Fibroblast of lung (primary cell): ENCODE measurements around the gene KRT7. TPM values are rescaled to one million over a fixed set of nuclear protein-coding genes. Genes with fewer than 3 reads are reported as not detected.

Experiments
- DNase-seq, 2 donors: peaks; one replicate each; pipeline versions ENCODE4 v3.0.0 to v3.0.0-alpha.2; 2010; ENCODE audit warnings: low read depth in 2 of 2
- H2AFZ ChIP-seq: 2 replicates; pipeline ENCODE4 v1.5.1; 2012; ENCODE audit warnings: low read length, control low read depth, inconsistent platforms
- H3K27ac ChIP-seq: 2 replicates; pipeline ENCODE4 v1.5.1; 2011; ENCODE audit warnings: low read length, control low read depth; ENCODE audit not compliant: insufficient read depth
- H3K27me3 ChIP-seq: 2 replicates; pipeline ENCODE4 v1.5.1; 2011; ENCODE audit warnings: mild to moderate bottlenecking, low read length; ENCODE audit not compliant: control insufficient read depth, insufficient read depth
- H3K36me3 ChIP-seq: 2 replicates; pipeline ENCODE4 v1.5.1; 2011; ENCODE audit warnings: low read length; ENCODE audit not compliant: control insufficient read depth, insufficient read depth
- H3K4me1 ChIP-seq: 2 replicates; pipeline ENCODE4 v1.5.1; 2011; ENCODE audit warnings: low read length; ENCODE audit not compliant: control insufficient read depth, insufficient read depth; ENCODE audit errors: extremely low read depth
- H3K4me2 ChIP-seq: 2 replicates; pipeline ENCODE4 v1.5.1; 2011; ENCODE audit warnings: low read length, control low read depth; ENCODE audit not compliant: insufficient read depth; ENCODE audit errors: extremely low read depth
- H3K4me3 ChIP-seq, 4 experiments: fragments of 200-600 bp in 1 of 4; sonication (generic) in 1 of 4; replicated peaks in 1 of 4; 2 replicates each; pipeline ENCODE4 v1.5.1; 2011 to 2016; ENCODE audit warnings: low read length in 4 of 4, low read depth in 3 of 4, mild to moderate bottlenecking in 3 of 4, control low read depth in 2 of 4, inconsistent platforms in 1 of 4, mixed read lengths in 1 of 4; ENCODE audit not compliant: insufficient read depth in 1 of 4; ENCODE audit errors: control extremely low read depth in 1 of 4
- H3K79me2 ChIP-seq: 2 replicates; pipeline ENCODE4 v1.5.1; 2012; ENCODE audit warnings: mild to moderate bottlenecking, low read length, inconsistent platforms; ENCODE audit not compliant: control insufficient read depth, insufficient read depth
- H3K9ac ChIP-seq: 2 replicates; pipeline ENCODE4 v1.5.1; 2011; ENCODE audit warnings: mild to moderate bottlenecking, low read length, control low read depth; ENCODE audit not compliant: insufficient read depth
- H3K9me3 ChIP-seq: 2 replicates; pipeline ENCODE4 v1.5.1; 2012; ENCODE audit warnings: low read depth, low read length; ENCODE audit not compliant: control insufficient read depth, insufficient read depth
- H4K20me1 ChIP-seq: 2 replicates; pipeline ENCODE4 v1.5.1; 2011; ENCODE audit warnings: low read length; ENCODE audit not compliant: control insufficient read depth, insufficient read depth; ENCODE audit errors: extremely low read depth
- EZH2 ChIP-seq: IDR thresholded peaks from 2 replicates; pipeline ENCODE4 v1.5.1; 2012; ENCODE audit warnings: low read length, control low read depth, mild to moderate bottlenecking; ENCODE audit errors: missing control alignments
- polyA plus RNA-seq, 2 donors: library from polyadenylated mRNA; depleted of rRNA in 1 of 2; stranded (reverse) in 1 of 2; unstranded in 1 of 2; fragments of >200 nt; gene quantifications; 2 replicates each; pipeline ENCODE4 v1.2.1, GENCODE V29; 2011 to 2012; ENCODE audit warnings: missing spikeins in 1 of 2
- total RNA-seq: library from RNA; depleted of rRNA; stranded (reverse); fragments of >200 nt; gene quantifications from 2 replicates; pipeline ENCODE4 v1.2.1, GENCODE V29; 2014
- TF ChIP-seq, protein P1 (sequence below), 2 donors: IDR thresholded peaks in 1 of 2; conservative IDR thresholded peaks in 1 of 2; 1 replicate in 1 of 2; 2 replicates in 1 of 2; pipeline ENCODE4 v1.5.1; 2011 to 2012; ENCODE audit warnings: low read length in 2 of 2, control low read depth in 1 of 2, inconsistent platforms in 1 of 2, low read depth in 1 of 2, mild to moderate bottlenecking in 1 of 2

Gene KRT7
- total and polyA plus RNA-seq, 2 donors (not counting 1 experiment from before 2014, with no cell fraction given): 3.5 to 8.6 TPM

- H2AFZ ChIP-seq: no peak overlapping the region
- no peak overlapping the region for H3K4me2 ChIP-seq
- H3K9ac ChIP-seq: no peak overlapping the region
- H3K9me3 ChIP-seq: no peaks in the 10 kb centered on the region
- H3K4me3 ChIP-seq: no peak overlapping the region
- no peaks in the 10 kb centered on the region for H3K79me2 ChIP-seq
- H3K4me1 ChIP-seq: peaks cover 13% of the 10 kb centered on the region
- H4K20me1 ChIP-seq: no peaks in the 10 kb centered on the region
- H3K36me3 ChIP-seq: no peaks in the 10 kb centered on the region
- DNase-seq: no peak
- H3K27me3 ChIP-seq: no peaks in the 10 kb centered on the region
- TF ChIP-seq EZH2: no peak
- TF ChIP-seq, protein P1, sequence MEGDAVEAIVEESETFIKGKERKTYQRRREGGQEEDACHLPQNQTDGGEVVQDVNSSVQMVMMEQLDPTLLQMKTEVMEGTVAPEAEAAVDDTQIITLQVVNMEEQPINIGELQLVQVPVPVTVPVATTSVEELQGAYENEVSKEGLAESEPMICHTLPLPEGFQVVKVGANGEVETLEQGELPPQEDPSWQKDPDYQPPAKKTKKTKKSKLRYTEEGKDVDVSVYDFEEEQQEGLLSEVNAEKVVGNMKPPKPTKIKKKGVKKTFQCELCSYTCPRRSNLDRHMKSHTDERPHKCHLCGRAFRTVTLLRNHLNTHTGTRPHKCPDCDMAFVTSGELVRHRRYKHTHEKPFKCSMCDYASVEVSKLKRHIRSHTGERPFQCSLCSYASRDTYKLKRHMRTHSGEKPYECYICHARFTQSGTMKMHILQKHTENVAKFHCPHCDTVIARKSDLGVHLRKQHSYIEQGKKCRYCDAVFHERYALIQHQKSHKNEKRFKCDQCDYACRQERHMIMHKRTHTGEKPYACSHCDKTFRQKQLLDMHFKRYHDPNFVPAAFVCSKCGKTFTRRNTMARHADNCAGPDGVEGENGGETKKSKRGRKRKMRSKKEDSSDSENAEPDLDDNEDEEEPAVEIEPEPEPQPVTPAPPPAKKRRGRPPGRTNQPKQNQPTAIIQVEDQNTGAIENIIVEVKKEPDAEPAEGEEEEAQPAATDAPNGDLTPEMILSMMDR (conservative IDR thresholded peaks at IDR 0.05 in 1 of 2, IDR thresholded peaks at IDR 0.05 in 1 of 2; ENCODE audit: low read depth in 1 of 2, low read length in 2 of 2): no peak
- H3K27ac ChIP-seq: no peak overlapping the region
These were observed 33.6 kb upstream of the KRT7 start for GRCh38 chr12:52199294-52199919.

GRCh38 chr12:52200086-52200780, 32.8 kb upstream of the KRT7 start:
- no peak overlapping the region for H3K9ac ChIP-seq
- H3K79me2 ChIP-seq: no peaks in the 10 kb centered on the region
- no peaks in the 10 kb centered on the region for H3K9me3 ChIP-seq
- H3K4me1 ChIP-seq: peaks cover 17% of the 10 kb centered on the region
- H3K27me3 ChIP-seq: no peaks in the 10 kb centered on the region
- no peak overlapping the region for H2AFZ ChIP-seq
- no peak for TF ChIP-seq EZH2
- TF ChIP-seq, protein P1 (conservative IDR thresholded peaks at IDR 0.05 in 1 of 2, IDR thresholded peaks at IDR 0.05 in 1 of 2; ENCODE audit: low read depth in 1 of 2, low read length in 2 of 2): no peak
- no peaks in the 10 kb centered on the region for H4K20me1 ChIP-seq
- no peak overlapping the region for H3K4me3 ChIP-seq
- H3K36me3 ChIP-seq: no peaks in the 10 kb centered on the region
- H3K4me2 ChIP-seq: no peak overlapping the region
- DNase-seq: no peak
- no peak overlapping the region for H3K27ac ChIP-seq

DNA sequence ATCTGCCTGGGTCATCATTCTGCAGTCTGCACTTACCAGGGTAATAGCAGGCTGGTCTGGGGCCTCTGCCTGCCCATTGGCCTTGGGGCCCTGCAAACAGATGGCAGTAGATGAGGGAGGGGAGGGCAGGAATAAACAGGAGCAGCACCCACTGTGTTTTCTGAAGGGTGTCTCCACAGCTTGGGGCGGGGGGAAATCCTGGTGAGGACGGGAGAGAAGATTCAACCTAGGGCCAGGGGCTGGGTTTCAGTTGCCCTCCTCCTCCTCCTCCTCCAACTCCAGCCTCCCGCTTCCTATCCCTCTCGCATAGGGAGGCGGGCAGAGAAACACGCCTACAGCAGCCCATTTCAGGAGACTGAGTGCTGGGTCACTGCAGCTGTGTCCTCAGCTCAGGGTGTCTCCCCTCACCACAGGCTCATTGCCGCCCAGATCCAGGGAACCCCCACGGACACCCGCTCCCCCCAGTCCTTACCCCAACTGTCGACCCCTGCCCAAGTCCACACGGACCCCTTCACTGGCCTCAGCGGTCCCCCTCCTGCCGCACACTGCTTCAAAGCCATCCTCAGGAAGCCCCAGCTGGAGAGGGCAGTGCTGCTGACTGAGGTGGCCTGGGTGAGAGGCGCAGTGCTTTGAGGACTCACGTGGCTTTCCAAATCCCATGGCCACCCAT, 32.1 kb upstream of the KRT7 start:
- H2AFZ ChIP-seq: no peak overlapping the region
- H3K27me3 ChIP-seq: no peaks in the 10 kb centered on the region
- no peak overlapping the region for H3K27ac ChIP-seq
- no peaks in the 10 kb centered on the region for H3K9me3 ChIP-seq
- no peak overlapping the region for H3K4me2 ChIP-seq
- TF ChIP-seq, protein P1 (conservative IDR thresholded peaks at IDR 0.05 in 1 of 2, IDR thresholded peaks at IDR 0.05 in 1 of 2; ENCODE audit: low read depth in 1 of 2, low read length in 2 of 2): no peak
- H3K79me2 ChIP-seq: no peaks in the 10 kb centered on the region
- H3K36me3 ChIP-seq: no peaks in the 10 kb centered on the region
- no peak overlapping the region for H3K9ac ChIP-seq
- H4K20me1 ChIP-seq: no peaks in the 10 kb centered on the region
- no peak for DNase-seq
- H3K4me1 ChIP-seq: peaks cover 17% of the 10 kb centered on the region
- no peak overlapping the region for H3K4me3 ChIP-seq
